GM19397 (cell line): ENCODE data around the gene TCN1.

Experiments
- ATAC-seq: cut with Tn5 transposase; IDR thresholded peaks from one replicate; pipeline ENCODE4 v1.9.1; 2021; ENCODE audit warnings: mild to moderate bottlenecking, moderate library complexity; ENCODE audit not compliant: unreplicated experiment

The TCN1 gene

DNA sequence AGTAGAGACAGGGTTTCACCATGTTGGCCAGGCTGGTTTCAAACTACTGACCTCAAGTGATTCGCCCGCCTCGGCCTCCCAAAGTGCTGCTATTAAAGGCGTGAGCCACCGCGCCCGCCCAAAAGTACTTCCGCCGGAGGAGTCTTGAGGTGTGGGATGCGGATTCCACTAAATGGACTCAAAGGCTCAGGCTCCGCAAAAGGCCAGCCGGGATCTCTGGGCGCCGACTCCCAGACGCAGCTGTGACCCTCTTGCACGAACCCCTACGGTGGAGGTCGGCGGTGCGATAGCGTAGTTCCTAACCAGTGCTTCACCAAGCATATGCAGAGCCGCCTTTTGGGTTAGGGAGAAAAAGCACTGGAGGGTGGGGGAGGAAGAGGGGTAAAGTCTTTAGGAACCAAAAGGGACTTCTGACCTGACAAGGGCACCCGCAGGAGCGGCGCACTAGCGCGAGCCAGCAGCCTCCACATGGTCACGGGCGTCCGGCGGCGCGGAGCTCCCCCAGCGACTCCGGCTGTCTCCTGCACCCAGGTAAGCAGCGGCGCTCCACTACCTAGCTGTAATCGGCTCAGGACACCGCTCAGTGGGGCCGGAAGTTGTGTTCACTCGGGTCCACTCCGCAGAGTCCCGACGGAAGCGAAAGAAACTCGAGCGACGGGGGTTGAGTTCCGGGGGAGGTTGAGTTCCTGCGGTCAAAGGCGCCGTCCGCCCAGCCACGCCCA is 55.9 kb downstream of the TCN1 start, which contains the start of gene MRPL16:
Gene MRPL16 (minus strand): TSS at position 590 of the 722 bp plus-strand sequence. CDS start 120 bp downstream, at position 470.
- ATAC-seq = peak; percentile 99

- ATAC-seq = no peak
Observed at GRCh38 chr11:59807047-59807610, 59.2 kb downstream of the TCN1 start.

GRCh38 chr11:59804061-59804460 is 62.2 kb downstream of the TCN1 start:
- ATAC-seq = no peak
